A549 (cell line): ENCODE measurements around the gene PAK1IP1. TPM values are rescaled to one million over a fixed set of nuclear protein-coding genes. Genes with fewer than 3 reads are reported as not detected.

Experiments
- ATAC-seq, 2 experiments: fragments of 200-7000 bp in 1 of 2; fragments of >200 bp in 1 of 2; cut with Nextera tagmentation in 1 of 2; cut with Tn5 transposase in 1 of 2; 3 replicates each; pipeline versions ENCODE4 v1.8.0 to v1.9.1; 2018 to 2020; ENCODE audit warnings: mild to moderate bottlenecking in 1 of 2, moderate library complexity in 1 of 2
- CTCF ChIA-PET: fragments of 300-600 bp; sonication (Branson Sonifier 250); formaldehyde crosslinking; extraction: SDS; loops from one replicate; lab custom pipeline; 2021; ENCODE audit warnings: antibody characterized with exemption, inconsistent platforms; lab: Yijun Ruan, JAX
- POLR2A ChIA-PET: fragments of 350-600 bp; formaldehyde crosslinking; extraction: SDS; loops from one replicate; lab custom pipeline; 2021; ENCODE audit warnings: antibody characterized with exemption, inconsistent platforms; lab: Yijun Ruan, JAX
- DNase-seq, 2 experiments: peaks; one replicate each; pipeline versions ENCODE4 v3.0.0 to v3.0.0-alpha.2; 2011 to 2016; ENCODE audit warnings: low read depth in 1 of 2, low spot score in 1 of 2
- FAIRE-seq: peaks from 2 replicates; lab custom pipeline; 2011; peaks lifted over from hg19 to GRCh38; lab: Jason Lieb, UNC
- H3K27ac ChIP-seq, 2 experiments: fragments of >200 bp; sonication (Bioruptor Twin); formaldehyde crosslinking; 3 replicates each; pipeline ENCODE4 v1.5.1; 2016 to 2017
- H3K4me1 ChIP-seq: fragments of >200 bp; sonication (Bioruptor Twin); formaldehyde crosslinking; 3 replicates; pipeline ENCODE4 v1.6.1; 2016
- H3K4me2 ChIP-seq: fragments of >200 bp; sonication (Bioruptor Twin); formaldehyde crosslinking; 3 replicates; pipeline ENCODE4 v1.6.1; 2016
- H3K4me3 ChIP-seq: fragments of >200 bp; sonication (Bioruptor Twin); formaldehyde crosslinking; 3 replicates; pipeline ENCODE4 v1.5.1; 2016
- H3K9me3 ChIP-seq: fragments of >200 bp; sonication (Bioruptor Twin); formaldehyde crosslinking; 3 replicates; pipeline ENCODE4 v1.6.1; 2016
- ATOH8 ChIP-seq: fragments of 250-450 bp; sonication (Bioruptor Pico); IDR thresholded peaks from 2 replicates; pipeline ENCODE4 v1.5.0; 2020; ENCODE audit warnings: low read depth, mild to moderate bottlenecking, moderate library complexity
- BHLHE40 ChIP-seq: IDR thresholded peaks from 2 replicates; pipeline ENCODE4 v1.6.1; 2012; ENCODE audit warnings: low read depth, low read length, inconsistent platforms
- EHF ChIP-seq: fragments of 250-450 bp; sonication (Bioruptor Pico); IDR thresholded peaks from 2 replicates; pipeline ENCODE4 v1.5.0; 2020; ENCODE audit warnings: mild to moderate bottlenecking
- ELK1 ChIP-seq: fragments of 150-350 bp; IDR thresholded peaks from 2 replicates; pipeline ENCODE4 v1.6.1; 2014; ENCODE audit warnings: low read depth, mild to moderate bottlenecking, low read length
- ESRRA ChIP-seq: fragments of 150-350 bp; IDR thresholded peaks from 2 replicates; pipeline ENCODE4 v1.6.1; 2014; ENCODE audit warnings: mild to moderate bottlenecking, low read length, borderline replicate concordance
- FOXS1 ChIP-seq: fragments of 250-450 bp; sonication (Bioruptor Pico); IDR thresholded peaks from 2 replicates; pipeline ENCODE4 v1.5.0; 2020; ENCODE audit warnings: mild to moderate bottlenecking, moderate library complexity
- HES2 ChIP-seq: fragments of >200 bp; sonication (Bioruptor Twin); formaldehyde crosslinking; IDR thresholded peaks from 2 replicates; pipeline ENCODE4 v1.6.1; 2016
- HEYL ChIP-seq: fragments of 250-450 bp; sonication (Bioruptor Pico); IDR thresholded peaks from 2 replicates; pipeline ENCODE4 v1.8.0; 2021; ENCODE audit warnings: mild to moderate bottlenecking, moderate library complexity
- HMGXB4 ChIP-seq: fragments of 250-450 bp; sonication (Bioruptor Pico); IDR thresholded peaks from 2 replicates; pipeline ENCODE4 v1.5.0; 2021; ENCODE audit warnings: mild to moderate bottlenecking, moderate library complexity, borderline replicate concordance
- HOXA7 ChIP-seq: fragments of 250-450 bp; sonication (Bioruptor Pico); IDR thresholded peaks from 2 replicates; pipeline ENCODE4 v1.5.0; 2020; ENCODE audit warnings: mild to moderate bottlenecking, moderate library complexity
- HOXB13 ChIP-seq: fragments of 250-450 bp; sonication (Bioruptor Pico); IDR thresholded peaks from 2 replicates; pipeline ENCODE4 v1.5.0; 2020; ENCODE audit warnings: low read depth, mild to moderate bottlenecking, moderate library complexity
- KDM5A ChIP-seq: fragments of 200-600 bp; sonication (generic); IDR thresholded peaks from 2 replicates; pipeline ENCODE4 v1.6.1; 2016; ENCODE audit warnings: antibody characterized with exemption, mild to moderate bottlenecking
- MAFK ChIP-seq: fragments of 450-650 bp; IDR thresholded peaks from 2 replicates; pipeline ENCODE4 v1.6.1; 2014; ENCODE audit not compliant: partially characterized antibody
- MYC ChIP-seq: IDR thresholded peaks from 2 replicates; pipeline ENCODE4 v1.6.1; 2012; ENCODE audit warnings: mild to moderate bottlenecking, inconsistent platforms, low read length, improper control_type of control experiment, borderline replicate concordance
- NPAS2 ChIP-seq: fragments of 250-450 bp; sonication (Bioruptor Pico); IDR thresholded peaks from 2 replicates; pipeline ENCODE4 v1.8.0; 2022; ENCODE audit warnings: mild to moderate bottlenecking, moderate library complexity, borderline replicate concordance
- NR3C1 ChIP-seq: fragments of >200 bp; sonication (Bioruptor Twin); formaldehyde crosslinking; IDR thresholded peaks from 3 replicates; pipeline ENCODE4 v1.6.1; 2017
- PBX3 ChIP-seq: IDR thresholded peaks from 2 replicates; pipeline ENCODE4 v1.6.1; 2012
- POLR2A ChIP-seq: IDR thresholded peaks from 2 replicates; pipeline ENCODE4 v1.6.1; 2012; ENCODE audit warnings: mild to moderate bottlenecking, low read length
- RAD21 ChIP-seq, 2 experiments: fragments of >200 bp in 1 of 2; sonication (Bioruptor Twin) in 1 of 2; formaldehyde crosslinking in 1 of 2; IDR thresholded peaks in 1 of 2; conservative IDR thresholded peaks in 1 of 2; 2 replicates in 1 of 2; 3 replicates in 1 of 2; pipeline ENCODE4 v1.6.1; 2012 to 2018; ENCODE audit warnings: inconsistent platforms in 1 of 2
- RARB ChIP-seq: fragments of 250-450 bp; sonication (Bioruptor Pico); IDR thresholded peaks from 2 replicates; pipeline ENCODE4 v1.8.0; 2021; ENCODE audit warnings: mild to moderate bottlenecking, moderate library complexity
- REST ChIP-seq: fragments of 200-600 bp; sonication (generic); IDR thresholded peaks from 2 replicates; pipeline ENCODE4 v1.6.1; 2016; ENCODE audit warnings: antibody characterized with exemption, mild to moderate bottlenecking, moderate library complexity
- RNF2 ChIP-seq: fragments of 200-600 bp; sonication (generic); IDR thresholded peaks from 2 replicates; pipeline ENCODE4 v1.6.1; 2016; ENCODE audit warnings: low read depth, mild to moderate bottlenecking, antibody characterized with exemption, moderate library complexity, borderline replicate concordance
- SREBF2 ChIP-seq: fragments of 450-650 bp; IDR thresholded peaks from 2 replicates; pipeline ENCODE4 v1.6.1; 2014; ENCODE audit warnings: mild to moderate bottlenecking, moderate library complexity
- TP53 ChIP-seq: fragments of 250-450 bp; sonication (Bioruptor Pico); IDR thresholded peaks from 2 replicates; pipeline ENCODE4 v1.5.0; 2021; ENCODE audit warnings: mild to moderate bottlenecking, moderate library complexity
- WGBS: methylation state at CpG from one replicate; pipeline ENCODE4 v1.1.6; 2017; ENCODE audit errors: missing lambda C conversion rate; 5-methylcytosine and 5-hydroxymethylcytosine counted together
- polyA plus RNA-seq, 4 experiments: library from polyadenylated mRNA; depleted of rRNA in 3 of 4; stranded (reverse); fragments of >200 nt; fragmentation: RNase III in 1 of 4; extraction: RNeasy Plus Mini Kit Qiagen cat#74134 plus additional on column Dnase treatment in 1 of 4; gene quantifications; 2 replicates in 3 of 4; 3 replicates in 1 of 4; pipeline ENCODE4 v1.2.3, GENCODE V29; 2011 to 2017

The PAK1IP1 gene
- polyA plus RNA-seq, 2 of the 4 experiments (the other 2 are of a cell fraction): 23.5 to 33.4 TPM

GRCh38 chr6:10733863-10734262, 39.1 kb downstream of the PAK1IP1 start:
- Histone ChIP-seq H3K9me3 (no peaks in the 10 kb centered on the region), H3K4me1 (peaks cover 30% of the 10 kb centered on the region), H3K27ac (peak overlapping the region; percentile 77 to 90), H3K4me2 (peak overlapping the region; percentile 86; the same call in 1 of the 3 replicates), H3K4me3 (no peak overlapping the region)
- ATAC-seq (no peak), DNase-seq (no peak), FAIRE-seq (no peak)
- WGBS: 74% methylated on average over 3 of the region's 3 CpGs
- ChIA-PET POLR2A (interaction anchor here (3.7 kb wide), 1 partner anchor 11 kb away, joined by 16 read pairs; the partner anchor contains the start of gene TMEM14C), CTCF (interaction anchor here (0.7 to 1.4 kb wide), 2 partner anchors 13 to 224 kb away, joined by 3 read pairs; no protein-coding TSS in a partner anchor)
- TF ChIP-seq HES2 (no peak), NPAS2 (CRISPR knock-in tag) (no peak), ESRRA (no peak), HEYL (CRISPR knock-in tag) (no peak), ELK1 (no peak), MAFK (no peak), HOXB13 (CRISPR knock-in tag) (no peak), NR3C1 (no peak), FOXS1 (no peak), EHF (CRISPR knock-in tag) (no peak), MYC (no peak), RAD21 (conservative IDR thresholded peaks at IDR 0.05 in 1 of 2, IDR thresholded peaks at IDR 0.05 in 1 of 2) (no peak), POLR2A (no peak)

GRCh38 chr6:10736731-10737130, 42.0 kb downstream of the PAK1IP1 start:
- ChIA-PET CTCF (interaction anchor here (1.4 kb wide), 1 partner anchor 23 kb away, joined by 4 read pairs; no protein-coding TSS in a partner anchor), POLR2A (no interaction called here)
- ATAC-seq (no peak), FAIRE-seq (no peak), DNase-seq (no peak)
- 87% methylated on average over 2 of the region's 2 CpGs for WGBS
- Histone ChIP-seq H3K9me3 (no peaks in the 10 kb centered on the region), H3K4me3 (no peak overlapping the region), H3K4me2 (no peak overlapping the region), H3K4me1 (peaks cover 30% of the 10 kb centered on the region), H3K27ac (no peak overlapping the region; a peak in 1 of 6 replicates)
- TF ChIP-seq MYC (no peak), PBX3 (no peak), KDM5A (no peak), HMGXB4 (CRISPR knock-in tag) (no peak), TP53 (CRISPR knock-in tag) (no peak), RNF2 (no peak), RARB (CRISPR knock-in tag) (no peak), SREBF2 (no peak), HOXA7 (no peak), RAD21 (conservative IDR thresholded peaks at IDR 0.05 in 1 of 2, IDR thresholded peaks at IDR 0.05 in 1 of 2) (no peak), ESRRA (no peak), FOXS1 (no peak), ATOH8 (CRISPR knock-in tag) (no peak), BHLHE40 (no peak), REST (no peak)
- TF ChIP-seq, all 56 proteins: peak for 0
